MCF 10A (cell line): ENCODE data around the gene MON1A. TPM values are rescaled to one million over a fixed set of nuclear protein-coding genes. Genes with fewer than 3 reads are reported as not detected.

Experiments
- BruUV-seq: library from RNA; stranded (reverse); fragments of 400-500 nt; replicated peaks from 2 replicates; lab custom pipeline; 2021; lab: Mats Ljungman, UMichigan
- CTCF ChIA-PET: fragments of 300-600 bp; sonication (Branson Sonifier 250); formaldehyde crosslinking; extraction: SDS; loops from one replicate; lab custom pipeline; 2021; ENCODE audit warnings: antibody characterized with exemption, inconsistent platforms; lab: Yijun Ruan, JAX
- POLR2A ChIA-PET: fragments of 300-600, 350-650 bp; sonication (Branson Sonifier 250); formaldehyde crosslinking; extraction: SDS; loops from one replicate; lab custom pipeline; 2020; ENCODE audit warnings: antibody characterized with exemption, inconsistent platforms; lab: Yijun Ruan, JAX
- DNase-seq: peaks from one replicate; pipeline ENCODE4 v3.0.0-alpha.2; 2018; ENCODE audit not compliant: unreplicated experiment
- H3K27ac Mint-ChIP-seq: one replicate; pipeline ENCODE4 v1.8.0; 2022; ENCODE audit warnings: mild to moderate bottlenecking, low read depth, mixed read lengths; ENCODE audit not compliant: unreplicated experiment
- H3K27me3 Mint-ChIP-seq: one replicate; pipeline ENCODE4 v1.8.0; 2022; ENCODE audit warnings: mixed read lengths; ENCODE audit not compliant: insufficient read depth, unreplicated experiment
- H3K36me3 Mint-ChIP-seq: one replicate; pipeline ENCODE4 v1.8.0; 2022; ENCODE audit warnings: mild to moderate bottlenecking, moderate library complexity, mixed read lengths; ENCODE audit not compliant: insufficient read depth, unreplicated experiment
- H3K4me1 Mint-ChIP-seq: one replicate; pipeline ENCODE4 v1.8.0; 2022; ENCODE audit warnings: mixed read lengths; ENCODE audit not compliant: insufficient read depth, unreplicated experiment
- H3K4me3 Mint-ChIP-seq: one replicate; pipeline ENCODE4 v1.8.0; 2022; ENCODE audit warnings: mild to moderate bottlenecking, moderate library complexity, mixed read lengths; ENCODE audit not compliant: unreplicated experiment
- H3K9me3 Mint-ChIP-seq: one replicate; pipeline ENCODE4 v1.8.0; 2022; ENCODE audit warnings: mixed read lengths; ENCODE audit not compliant: unreplicated experiment
- intact Hi-C: fragments of 100-400 bp; cut with micrococcal nuclease; formaldehyde crosslinking; loops from 2 replicates; pipeline ENCODE4 v1.14.1; 2022
- total RNA-seq: library from RNA; stranded (reverse); gene quantifications from 2 replicates; pipeline ENCODE4 v1.2.3, GENCODE V29; 2022
- TF ChIP-seq, protein P1 (sequence below): fragments of 200-600 bp; IDR thresholded peaks from one replicate; pipeline ENCODE4 v1.8.0; 2022; ENCODE audit warnings: antibody characterized with exemption, mild to moderate bottlenecking; ENCODE audit not compliant: unreplicated experiment

The MON1A gene
- total RNA-seq, 1 experiment from 2014 or later: 18.6 TPM

DNA sequence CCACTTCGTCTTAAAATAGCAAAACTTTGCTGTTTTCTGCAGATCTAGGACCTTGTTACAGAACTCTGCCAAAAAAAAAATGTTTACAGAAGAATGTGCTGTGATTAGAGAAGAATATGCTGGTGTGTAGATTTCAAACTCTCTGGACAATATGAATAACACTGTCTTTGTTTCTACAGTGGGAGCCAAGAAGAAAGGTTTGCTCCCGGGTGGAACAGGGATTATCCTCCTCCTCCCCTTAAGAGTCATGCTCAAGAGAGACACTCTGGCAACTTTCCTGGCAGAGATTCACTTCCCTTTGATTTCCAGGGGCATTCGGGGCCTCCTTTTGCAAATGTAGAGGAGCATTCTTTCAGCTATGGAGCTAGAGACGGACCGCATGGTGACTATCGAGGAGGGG is 37.7 kb upstream of the MON1A start:
- BruUV-seq: no TSS peak
- intact Hi-C loops: no loop called here
- Mint-ChIP-seq H3K27ac (no peak overlapping the region), H3K27me3 (no peaks in the 10 kb centered on the region), H3K36me3 (peaks cover 82% of the 10 kb centered on the region), H3K4me3 (no peak overlapping the region), H3K4me1 (peaks cover 4% of the 10 kb centered on the region), H3K9me3 (no peaks in the 10 kb centered on the region)
- no peak for DNase-seq
- CTCF ChIA-PET: no interaction called here
- TF ChIP-seq, protein P1, sequence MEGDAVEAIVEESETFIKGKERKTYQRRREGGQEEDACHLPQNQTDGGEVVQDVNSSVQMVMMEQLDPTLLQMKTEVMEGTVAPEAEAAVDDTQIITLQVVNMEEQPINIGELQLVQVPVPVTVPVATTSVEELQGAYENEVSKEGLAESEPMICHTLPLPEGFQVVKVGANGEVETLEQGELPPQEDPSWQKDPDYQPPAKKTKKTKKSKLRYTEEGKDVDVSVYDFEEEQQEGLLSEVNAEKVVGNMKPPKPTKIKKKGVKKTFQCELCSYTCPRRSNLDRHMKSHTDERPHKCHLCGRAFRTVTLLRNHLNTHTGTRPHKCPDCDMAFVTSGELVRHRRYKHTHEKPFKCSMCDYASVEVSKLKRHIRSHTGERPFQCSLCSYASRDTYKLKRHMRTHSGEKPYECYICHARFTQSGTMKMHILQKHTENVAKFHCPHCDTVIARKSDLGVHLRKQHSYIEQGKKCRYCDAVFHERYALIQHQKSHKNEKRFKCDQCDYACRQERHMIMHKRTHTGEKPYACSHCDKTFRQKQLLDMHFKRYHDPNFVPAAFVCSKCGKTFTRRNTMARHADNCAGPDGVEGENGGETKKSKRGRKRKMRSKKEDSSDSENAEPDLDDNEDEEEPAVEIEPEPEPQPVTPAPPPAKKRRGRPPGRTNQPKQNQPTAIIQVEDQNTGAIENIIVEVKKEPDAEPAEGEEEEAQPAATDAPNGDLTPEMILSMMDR: no peak
- POLR2A ChIA-PET: interaction anchor here (0.6 kb wide), 1 partner anchor 20 kb away, joined by 4 read pairs; no protein-coding TSS in a partner anchor

DNA sequence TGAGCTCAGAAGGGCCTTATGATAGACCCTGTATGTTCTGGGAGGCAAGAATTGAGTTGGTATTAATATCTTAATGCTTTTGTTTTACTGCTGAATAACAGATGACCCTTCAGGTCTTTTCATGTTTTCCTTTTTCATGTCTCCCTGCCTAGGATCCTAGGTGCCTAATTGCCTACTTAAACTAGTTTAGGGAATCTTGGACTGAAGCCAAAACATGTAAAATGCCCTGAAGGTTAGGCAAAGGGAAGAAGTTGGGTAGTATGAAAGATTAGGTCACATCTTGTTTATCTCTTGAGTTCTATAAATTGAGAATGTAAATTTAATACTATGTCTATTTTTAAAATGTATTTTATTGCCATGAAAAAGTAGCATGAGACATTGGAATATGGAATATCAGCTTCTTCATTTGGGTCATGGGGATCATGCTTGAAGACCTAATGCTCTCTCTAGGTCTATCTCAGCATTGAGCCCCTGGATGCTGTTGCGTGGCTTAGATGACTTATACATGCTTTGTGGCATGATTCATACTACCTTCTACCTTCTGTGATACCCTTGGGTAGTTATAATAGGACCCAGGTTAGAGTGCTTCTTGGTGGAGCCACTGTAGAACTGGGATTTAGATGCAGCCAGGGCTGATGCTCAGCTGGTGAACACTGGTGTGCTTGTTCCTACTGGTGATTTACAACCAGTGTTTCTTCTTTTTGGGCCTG is 36.8 kb upstream of the MON1A start:
- H3K9me3 Mint-ChIP-seq: no peaks in the 10 kb centered on the region
- H3K36me3 Mint-ChIP-seq: peaks cover 78% of the 10 kb centered on the region
- POLR2A ChIA-PET: no interaction called here
- TF ChIP-seq, protein P1: no peak
- no peak overlapping the region for H3K4me3 Mint-ChIP-seq
- CTCF ChIA-PET: interaction anchor here (0.6 kb wide), 1 partner anchor 9 kb away, joined by 3 read pairs; no protein-coding TSS in a partner anchor
- no TSS peak for BruUV-seq
- intact Hi-C loops: no loop called here
- H3K27ac Mint-ChIP-seq: no peak overlapping the region
- peak; percentile 33 for DNase-seq
- peaks cover 4% of the 10 kb centered on the region for H3K4me1 Mint-ChIP-seq
- H3K27me3 Mint-ChIP-seq: no peaks in the 10 kb centered on the region

DNA sequence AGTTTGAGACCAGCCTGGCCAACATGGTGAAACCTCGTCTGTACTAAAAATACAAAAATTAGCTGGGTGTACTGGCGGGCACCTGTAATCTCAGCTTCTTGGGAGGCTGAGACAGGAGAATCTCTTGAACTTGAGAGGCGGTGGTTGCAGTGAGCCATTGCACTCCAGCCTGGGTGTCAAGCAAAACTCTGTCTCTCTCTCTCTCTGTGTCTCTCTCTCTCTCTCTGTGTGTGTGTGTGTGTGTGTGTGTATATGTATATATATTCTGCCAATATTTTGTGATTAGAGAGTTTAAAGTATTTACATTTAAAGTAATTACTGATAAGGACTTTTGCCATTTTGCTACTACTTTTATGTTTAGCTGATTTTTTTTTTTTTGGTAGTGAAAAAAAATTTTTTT is 26.0 kb upstream of the MON1A start:
- intact Hi-C loops: no loop called here
- BruUV-seq: no TSS peak

DNA sequence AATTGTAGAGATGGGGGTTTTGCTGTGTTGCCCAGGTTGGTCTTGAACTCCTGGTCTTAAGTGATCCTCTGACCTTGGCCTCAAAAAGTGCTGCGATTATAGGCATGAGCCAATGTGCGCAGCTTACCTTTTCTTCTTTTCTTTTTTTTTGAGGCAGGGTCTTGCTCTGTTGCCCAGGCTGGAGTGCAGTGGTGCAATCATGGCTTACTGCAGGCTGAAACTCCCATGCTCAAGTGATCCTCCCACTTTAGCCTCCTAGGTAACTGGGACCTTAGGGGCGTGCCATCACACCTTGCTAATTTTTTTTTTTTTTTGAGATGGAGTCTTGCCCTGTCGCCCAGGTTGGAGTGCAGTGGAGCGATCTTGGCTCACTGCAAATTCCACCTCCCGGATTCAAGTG is 23.3 kb upstream of the MON1A start:
- no TSS peak for BruUV-seq
- TF ChIP-seq, protein P1: no peak
- CTCF ChIA-PET: interaction anchor here (0.6 to 0.7 kb wide), 2 partner anchors 42 to 303 kb away, joined by 3 read pairs; no protein-coding TSS in a partner anchor
- POLR2A ChIA-PET: no interaction called here
- Mint-ChIP-seq H3K27ac (no peak overlapping the region), H3K4me1 (peaks cover 11% of the 10 kb centered on the region), H3K9me3 (no peaks in the 10 kb centered on the region), H3K27me3 (no peaks in the 10 kb centered on the region), H3K36me3 (peaks cover 14% of the 10 kb centered on the region), H3K4me3 (no peak overlapping the region)
- intact Hi-C loops: no loop called here
- no peak for DNase-seq

More for the DNA sequence above, 26.0 kb upstream of the MON1A start:
- DNase-seq: no peak
- TF ChIP-seq, protein P1: no peak
- Mint-ChIP-seq H3K27ac (no peak overlapping the region), H3K27me3 (no peaks in the 10 kb centered on the region), H3K4me1 (peaks cover 6% of the 10 kb centered on the region), H3K4me3 (no peak overlapping the region), H3K9me3 (no peaks in the 10 kb centered on the region), H3K36me3 (peaks cover 19% of the 10 kb centered on the region)
- ChIA-PET POLR2A (interaction anchor here (1.6 kb wide), 1 partner anchor 15 kb away, joined by 11 read pairs; the partner anchor contains the start of gene RBM6), CTCF (interaction anchor here (0.6 kb wide), 1 partner anchor 1468 kb away, joined by 5 read pairs; no protein-coding TSS in a partner anchor)
